Measurements from ENCODE around the gene SHROOM2.

The SHROOM2 gene

DNA sequence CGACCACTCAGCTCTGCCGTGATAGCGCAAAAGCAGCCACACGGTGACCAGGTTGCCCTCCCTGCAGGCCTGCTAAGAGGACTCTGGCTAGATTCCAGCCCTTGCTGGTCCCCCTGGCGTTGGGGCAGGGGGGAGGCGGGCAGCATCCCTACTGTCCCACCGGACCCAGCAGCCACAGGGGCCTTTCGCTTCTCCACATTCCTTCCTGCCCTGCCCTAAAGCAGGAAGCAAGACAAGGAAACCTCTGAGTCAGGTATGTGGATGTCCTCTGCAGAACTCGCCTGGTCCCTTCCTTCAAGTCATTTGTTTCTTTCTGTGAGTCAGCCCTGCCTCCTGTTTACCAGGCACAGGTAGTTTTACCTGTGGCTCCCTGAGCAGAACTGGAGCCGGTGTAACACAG, 120.7 kb downstream of the SHROOM2 start:
- peak overlapping the region in 3 of 11 experiments; percentile 30 to 65 (median 45); a peak in 7 of 22 replicates for H3K4me2 ChIP-seq
- peaks cover 0 to 6% (median 0%) of the 10 kb centered on the region in 11 experiments; a peak in 2 of 22 replicates for H3K9me3 ChIP-seq (replicated peaks in 1 of 11)
- H3K4me3 ChIP-seq = no peak overlapping the region
- H3K4me1 ChIP-seq = peaks cover 0 to 49% (median 2%) of the 10 kb centered on the region in 10 experiments; a peak in 9 of 20 replicates
- H3K36me3 ChIP-seq = no peaks in the 10 kb centered on the region
- no peak for TF ChIP-seq Cebpa-rat (IDR thresholded peaks at IDR 0.05)
- H3K27ac ChIP-seq = no peak overlapping the region
- H3K9ac ChIP-seq = no peak overlapping the region
- no peaks in the 10 kb centered on the region for H4K20me1 ChIP-seq
- H3K27me3 ChIP-seq = no peaks in the 10 kb centered on the region

DNA sequence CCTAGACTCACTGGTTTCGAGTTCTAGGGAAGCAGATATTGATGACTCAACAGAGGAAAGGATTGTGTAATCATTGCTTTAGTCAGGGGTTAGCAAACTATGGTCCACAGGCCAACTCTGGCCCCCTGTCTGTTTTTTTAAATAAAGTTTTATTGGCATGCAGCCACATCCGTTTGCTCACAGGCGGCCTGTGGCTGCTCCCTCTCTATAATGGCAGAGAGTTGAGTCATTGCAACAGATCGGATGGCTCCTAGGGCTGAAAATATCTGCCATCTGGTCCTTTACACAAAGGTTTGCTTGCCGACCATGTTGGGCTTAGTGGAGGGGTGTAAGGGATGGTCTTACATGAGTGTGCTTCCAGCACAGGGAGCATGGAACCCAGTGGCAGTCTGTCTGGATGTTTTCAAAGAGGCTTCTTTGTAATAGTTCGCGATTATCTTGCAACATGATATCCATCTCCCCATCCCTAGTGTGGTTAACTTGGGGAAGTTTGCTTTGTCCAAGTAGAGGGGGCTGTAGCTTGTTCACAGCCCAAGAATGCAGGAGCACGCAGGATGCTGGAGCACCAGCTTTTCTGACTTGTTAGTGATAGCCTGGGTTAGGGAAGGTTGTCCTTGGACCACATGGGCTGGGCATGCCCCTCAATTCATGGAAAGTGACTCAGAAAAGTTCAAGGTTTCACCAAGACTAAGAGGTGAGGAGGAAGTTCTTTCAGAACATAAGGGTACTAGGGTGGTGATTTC, 121.6 kb downstream of the SHROOM2 start:
- H3K9ac ChIP-seq = no peak overlapping the region
- peaks cover 0 to 45% (median 2%) of the 10 kb centered on the region in 10 experiments; a peak in 9 of 20 replicates for H3K4me1 ChIP-seq
- H3K27ac ChIP-seq = no peak overlapping the region
- peaks cover 0 to 6% (median 0%) of the 10 kb centered on the region in 11 experiments; a peak in 2 of 22 replicates for H3K9me3 ChIP-seq (replicated peaks in 1 of 11)
- H4K20me1 ChIP-seq = no peaks in the 10 kb centered on the region; a peak in 1 of 22 replicates
- H3K4me2 ChIP-seq = peak overlapping the region in 3 of 11 experiments; percentile 30 to 65 (median 45); a peak in 6 of 22 replicates
- no peak overlapping the region for H3K4me3 ChIP-seq
- H3K27me3 ChIP-seq = peaks cover 0 to 4% (median 0%) of the 10 kb centered on the region in 11 experiments; a peak in 1 of 22 replicates
- H3K36me3 ChIP-seq = no peaks in the 10 kb centered on the region
- peak in 3 of 11 experiments; percentile 22 to 29 (median 25); a peak in 1 of 22 replicates for TF ChIP-seq Cebpa-rat (IDR thresholded peaks at IDR 0.05)

DNA sequence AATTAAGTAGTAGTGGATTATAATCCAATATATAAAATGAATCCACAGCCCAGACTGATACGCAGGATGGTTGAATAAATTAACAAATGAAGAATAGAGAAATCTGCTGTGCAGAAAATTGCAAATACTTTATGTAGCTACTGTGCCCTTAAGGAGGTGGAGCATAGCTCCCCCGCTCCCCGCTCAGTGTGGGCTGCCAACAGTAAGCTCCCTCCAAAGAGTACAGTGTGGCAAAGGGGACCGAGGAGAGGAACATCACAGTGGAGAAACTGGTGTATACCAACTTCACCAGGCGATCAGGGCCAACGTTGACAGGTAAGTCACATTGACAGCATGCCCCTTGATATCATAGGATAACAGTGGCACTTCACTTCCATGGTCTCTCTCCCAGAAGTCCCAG, 123.0 kb downstream of the SHROOM2 start:
- TF ChIP-seq Cebpa-rat (IDR thresholded peaks at IDR 0.05) = no peak
- Histone ChIP-seq H3K9ac (no peak overlapping the region), H3K27me3 (peaks cover 0 to 4% (median 0%) of the 10 kb centered on the region in 11 experiments; a peak in 1 of 22 replicates), H4K20me1 (no peaks in the 10 kb centered on the region; a peak in 1 of 22 replicates), H3K27ac (no peak overlapping the region), H3K36me3 (no peaks in the 10 kb centered on the region), H3K4me1 (peaks cover 0 to 37% (median 2%) of the 10 kb centered on the region in 10 experiments; a peak in 9 of 20 replicates), H3K9me3 (replicated peaks in 1 of 11) (peaks cover 0 to 6% (median 0%) of the 10 kb centered on the region in 11 experiments; a peak in 2 of 22 replicates), H3K4me2 (no peak overlapping the region), H3K4me3 (no peak overlapping the region)

DNA sequence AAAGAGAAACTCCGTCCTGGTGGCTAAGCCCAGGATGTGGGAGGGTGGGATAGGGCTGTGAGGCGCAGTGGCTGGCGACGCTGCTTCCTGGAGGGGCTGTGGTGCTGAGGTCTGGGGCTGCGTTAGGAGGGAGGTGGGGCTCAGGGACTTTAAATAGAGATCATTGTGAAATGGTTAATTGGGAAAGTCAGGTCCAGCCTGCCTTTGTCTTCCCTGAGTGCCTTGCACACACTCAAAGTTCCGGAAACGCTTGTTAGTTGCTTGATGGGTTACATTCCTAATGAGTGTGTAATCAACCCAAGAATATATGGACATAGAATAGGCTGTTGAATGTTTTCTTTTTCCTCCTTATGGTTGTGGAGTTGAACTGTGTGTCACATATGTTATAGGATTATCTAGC, 125.3 kb downstream of the SHROOM2 start:
- H3K9ac ChIP-seq = no peak overlapping the region
- no peak overlapping the region for H3K4me3 ChIP-seq
- peaks cover 0 to 6% (median 0%) of the 10 kb centered on the region in 11 experiments; a peak in 2 of 22 replicates for H3K9me3 ChIP-seq (replicated peaks in 1 of 11)
- TF ChIP-seq Cebpa-rat (IDR thresholded peaks at IDR 0.05) = no peak
- no peaks in the 10 kb centered on the region for H3K36me3 ChIP-seq
- peaks cover 0 to 16% (median 0%) of the 10 kb centered on the region in 10 experiments; a peak in 8 of 20 replicates for H3K4me1 ChIP-seq
- no peak overlapping the region for H3K27ac ChIP-seq
- peaks cover 0 to 4% (median 0%) of the 10 kb centered on the region in 11 experiments; a peak in 1 of 22 replicates for H3K27me3 ChIP-seq
- no peak overlapping the region for H3K4me2 ChIP-seq
- no peaks in the 10 kb centered on the region; a peak in 1 of 22 replicates for H4K20me1 ChIP-seq

DNA sequence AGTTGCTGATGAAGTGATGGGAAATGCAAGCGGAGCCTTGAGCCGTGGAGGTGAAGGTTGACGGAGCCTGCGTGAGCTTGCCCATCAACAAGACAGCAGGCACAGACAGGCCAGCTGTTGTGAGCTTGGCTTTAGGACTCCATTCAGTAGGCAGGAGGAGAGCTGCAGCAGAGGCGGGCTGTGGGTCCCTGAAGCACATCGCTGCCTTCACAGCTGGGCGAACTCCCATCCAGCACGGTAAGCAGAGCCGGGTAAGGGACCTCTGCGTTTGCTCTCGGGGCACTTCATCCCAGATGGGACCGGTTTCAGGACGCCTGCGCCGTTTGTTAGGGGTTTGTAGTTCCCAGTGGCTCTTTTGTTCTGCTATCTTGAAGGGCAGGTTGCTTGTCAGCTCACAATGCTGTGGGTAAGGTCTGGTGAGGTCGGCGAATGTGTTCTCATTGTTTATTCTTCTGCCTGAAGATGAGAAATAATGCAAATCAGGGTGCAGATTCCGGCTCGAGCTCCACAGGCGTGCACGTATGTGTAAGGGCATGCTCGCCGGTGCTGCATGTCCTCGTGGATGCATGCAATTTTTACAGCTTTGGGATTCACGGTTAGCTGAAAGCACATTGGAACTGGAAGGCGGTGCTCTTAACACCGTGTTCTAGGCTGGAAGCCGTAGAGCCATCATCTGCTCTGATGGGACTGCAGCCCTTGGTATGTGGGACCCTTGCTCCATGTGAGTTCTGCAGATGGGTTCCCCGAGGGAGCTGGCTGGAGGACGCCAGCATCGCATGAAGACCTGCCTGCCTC, 126.3 kb downstream of the SHROOM2 start:
- no peak overlapping the region for H3K9ac ChIP-seq
- H3K36me3 ChIP-seq = no peaks in the 10 kb centered on the region
- peaks cover 0 to 7% (median 0%) of the 10 kb centered on the region in 10 experiments; a peak in 7 of 20 replicates for H3K4me1 ChIP-seq
- H3K27me3 ChIP-seq = peaks cover 0 to 4% (median 0%) of the 10 kb centered on the region in 11 experiments; a peak in 1 of 22 replicates
- no peaks in the 10 kb centered on the region; a peak in 1 of 22 replicates for H4K20me1 ChIP-seq
- H3K4me2 ChIP-seq = no peak overlapping the region
- peaks cover 0 to 5% (median 0%) of the 10 kb centered on the region in 11 experiments; a peak in 2 of 22 replicates for H3K9me3 ChIP-seq (replicated peaks in 1 of 11)
- TF ChIP-seq Cebpa-rat (IDR thresholded peaks at IDR 0.05) = no peak
- H3K27ac ChIP-seq = no peak overlapping the region
- H3K4me3 ChIP-seq = no peak overlapping the region

DNA sequence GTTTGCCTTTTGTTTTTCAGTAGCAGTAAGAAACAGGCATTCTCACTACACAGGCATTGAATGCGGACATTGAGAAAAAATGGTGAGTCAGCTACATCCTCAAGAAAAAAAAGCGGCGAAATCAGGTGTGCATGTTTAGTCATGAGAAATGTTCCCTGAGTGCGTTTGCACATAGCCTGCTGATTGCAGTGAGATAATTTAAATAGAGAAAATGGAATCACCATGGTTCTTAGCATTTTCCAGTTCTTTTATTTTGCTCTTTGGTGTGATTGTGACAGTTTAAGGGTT, 126.9 kb downstream of the SHROOM2 start:
- Histone ChIP-seq H3K4me3 (no peak overlapping the region), H3K27ac (no peak overlapping the region), H3K9ac (no peak overlapping the region), H3K9me3 (replicated peaks in 1 of 11) (no peaks in the 10 kb centered on the region), H4K20me1 (no peaks in the 10 kb centered on the region; a peak in 1 of 22 replicates), H3K27me3 (peaks cover 0 to 4% (median 0%) of the 10 kb centered on the region in 11 experiments; a peak in 1 of 22 replicates), H3K4me1 (peaks cover 0 to 2% (median 0%) of the 10 kb centered on the region in 10 experiments; a peak in 6 of 20 replicates), H3K36me3 (no peaks in the 10 kb centered on the region), H3K4me2 (no peak overlapping the region)
- TF ChIP-seq Cebpa-rat (IDR thresholded peaks at IDR 0.05) = no peak

DNA sequence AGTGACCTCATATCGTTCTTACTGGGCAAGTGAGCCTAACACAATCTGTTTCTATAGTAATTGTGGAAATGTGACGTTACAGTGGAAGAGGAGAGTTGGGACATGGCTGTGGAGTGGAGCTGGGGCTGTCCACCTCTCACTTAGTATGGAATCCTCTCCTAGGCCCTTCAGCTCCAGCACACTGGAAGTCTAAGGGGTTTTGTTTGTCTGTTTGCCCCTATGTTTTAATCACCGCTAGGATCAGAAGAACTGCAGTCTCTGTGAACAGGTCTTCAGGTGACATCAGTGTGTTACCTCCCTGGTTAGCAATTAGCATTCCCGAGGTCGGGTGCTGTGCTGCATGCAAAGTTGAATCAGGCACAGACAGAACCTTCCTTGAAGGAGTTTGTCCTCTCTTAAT, 131.6 kb downstream of the SHROOM2 start:
- Histone ChIP-seq H3K4me2 (no peak overlapping the region), H3K9ac (no peak overlapping the region), H3K4me1 (no peaks in the 10 kb centered on the region), H3K4me3 (no peak overlapping the region), H4K20me1 (no peaks in the 10 kb centered on the region; a peak in 1 of 22 replicates), H3K27ac (no peak overlapping the region), H3K9me3 (replicated peaks in 1 of 11) (peaks cover 0 to 30% (median 12%) of the 10 kb centered on the region in 11 experiments; a peak in 17 of 22 replicates), H3K27me3 (no peaks in the 10 kb centered on the region), H3K36me3 (no peaks in the 10 kb centered on the region)
- no peak for TF ChIP-seq Cebpa-rat (IDR thresholded peaks at IDR 0.05)

DNA sequence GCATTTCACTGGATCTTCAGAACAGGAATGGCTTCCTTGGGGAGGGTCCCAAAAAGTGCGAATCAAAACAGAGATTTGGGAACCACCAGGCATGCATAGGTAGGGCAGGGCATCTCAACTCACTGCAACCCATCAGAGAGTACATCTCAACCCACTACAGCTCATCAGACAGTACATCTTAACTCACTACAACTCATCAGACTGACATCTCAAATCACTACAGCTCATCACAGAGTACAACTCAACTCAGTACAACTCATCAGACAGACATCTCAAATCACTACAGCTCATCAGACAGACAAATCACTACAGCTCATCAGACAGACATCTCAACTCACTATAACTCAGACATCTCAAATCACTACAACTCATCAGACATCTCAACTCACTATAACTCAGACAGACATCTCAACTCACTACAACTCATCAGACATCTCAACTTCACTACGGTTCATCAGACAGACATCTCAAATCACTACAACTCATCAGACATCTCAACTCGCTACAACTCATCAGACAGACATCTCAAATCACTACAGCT, 133.5 kb downstream of the SHROOM2 start:
- Histone ChIP-seq H3K4me3 (no peak overlapping the region), H4K20me1 (no peaks in the 10 kb centered on the region), H3K27me3 (no peaks in the 10 kb centered on the region), H3K4me2 (no peak overlapping the region), H3K27ac (no peak overlapping the region), H3K36me3 (no peaks in the 10 kb centered on the region), H3K4me1 (no peaks in the 10 kb centered on the region), H3K9ac (no peak overlapping the region), H3K9me3 (replicated peaks in 1 of 11) (peaks cover 0 to 30% (median 12%) of the 10 kb centered on the region in 11 experiments; a peak in 17 of 22 replicates)
- no peak for TF ChIP-seq Cebpa-rat (IDR thresholded peaks at IDR 0.05)

DNA sequence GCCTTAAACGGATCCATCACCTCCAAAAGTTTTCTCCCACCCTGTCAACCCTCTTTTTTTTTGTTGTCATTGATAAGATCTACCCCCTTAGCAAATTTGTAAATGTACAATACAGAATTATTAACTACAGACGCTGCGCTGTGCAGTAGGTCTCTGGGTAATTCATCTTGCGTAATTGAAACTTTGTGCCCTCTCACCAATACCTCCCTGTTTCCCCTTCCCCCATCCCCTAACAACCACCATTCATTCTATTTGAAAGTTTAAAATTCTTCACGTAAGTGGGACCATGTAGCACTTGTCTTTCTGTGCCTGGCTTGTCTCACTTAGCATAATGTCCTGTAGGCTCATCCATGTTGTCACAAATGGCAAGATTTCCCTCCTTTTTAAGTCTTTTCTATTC, 135.2 kb downstream of the SHROOM2 start:
- Histone ChIP-seq H3K4me1 (no peaks in the 10 kb centered on the region), H4K20me1 (no peaks in the 10 kb centered on the region), H3K9me3 (replicated peaks in 1 of 11) (peaks cover 0 to 30% (median 12%) of the 10 kb centered on the region in 11 experiments; a peak in 17 of 22 replicates), H3K27ac (no peak overlapping the region), H3K4me2 (no peak overlapping the region), H3K4me3 (no peak overlapping the region), H3K36me3 (no peaks in the 10 kb centered on the region), H3K9ac (no peak overlapping the region), H3K27me3 (no peaks in the 10 kb centered on the region)
- TF ChIP-seq Cebpa-rat (IDR thresholded peaks at IDR 0.05) = no peak
